ENCODE data around the gene ENTHD1. TPM values are rescaled to one million over a fixed set of nuclear protein-coding genes. Genes with fewer than 3 reads are reported as not detected.
A peak's percentile ranks its signal among the peaks of the same experiment; 100 is the strongest.

ENTHD1 gene
- total and polyA plus RNA-seq, 2 of the 8 experiments (the other 6 are each of a cell fraction or from before 2014, with no cell fraction given) = not detected

DNA sequence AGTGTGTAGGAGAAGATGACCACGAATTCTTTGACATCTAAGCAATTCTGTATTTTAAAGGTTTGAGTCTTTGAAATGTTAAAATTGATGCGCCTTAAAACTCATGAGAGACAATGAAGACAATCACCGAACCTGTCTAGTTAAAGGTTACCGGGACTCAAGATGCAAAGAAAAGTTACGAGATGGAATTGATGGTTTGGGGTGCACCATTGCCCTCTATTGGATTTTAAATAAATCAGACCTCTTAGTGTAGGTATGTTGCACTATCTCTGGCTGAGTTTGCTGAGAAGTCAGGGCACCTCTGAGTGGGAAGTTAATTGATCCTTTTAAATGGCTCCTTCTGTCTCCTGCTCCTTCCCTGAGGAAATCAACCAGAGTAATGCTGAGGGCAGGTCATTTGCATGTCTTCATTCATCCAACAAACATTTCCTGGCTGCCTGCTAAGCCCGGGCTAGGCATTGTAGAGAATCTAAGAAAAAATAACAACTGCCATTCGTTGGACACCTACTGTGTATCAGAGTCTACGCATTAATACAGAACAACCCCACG, 47.3 kb upstream of the ENTHD1 start:
- FAIRE-seq = peak; percentile 13

More for the DNA sequence above, 47.3 kb upstream of the ENTHD1 start:
- H4K5ac ChIP-seq (ENCODE audit: insufficient read length, low read depth, low read length) = no peak overlapping the region
- CTCF ChIA-PET (ENCODE audit: partially characterized antibody) = interaction anchor here (0.7 to 2.9 kb wide), 2 partner anchors 83 to 236 kb away, joined by 3 to 23 read pairs; no protein-coding TSS in a partner anchor
- H2BK15ac ChIP-seq (ENCODE audit: low read length) = no peak overlapping the region
- TF ChIP-seq RFX5 (IDR thresholded peaks at IDR 0.05; ENCODE audit: borderline replicate concordance, low read depth, low read length) (no peak), SP4 (IDR thresholded peaks at IDR 0.05; ENCODE audit: low read length) (no peak), CHD2 (IDR thresholded peaks at IDR 0.05; ENCODE audit: low read length) (no peak), RNF2 (IDR thresholded peaks at IDR 0.05; ENCODE audit: borderline replicate concordance, low read depth, low read length, missing control alignments, poor library complexity, severe bottlenecking) (no peak), ASH2L (IDR thresholded peaks at IDR 0.05; ENCODE audit: low read length) (no peak), TAF7 (optimal IDR thresholded peaks at IDR 0.05; ENCODE audit: borderline replicate concordance, low read depth, low read length) (no peak), JUN (IDR thresholded peaks at IDR 0.05; ENCODE audit: low read depth, low read length) (no peak)
- no peak overlapping the region for H3K23ac ChIP-seq (ENCODE audit: insufficient read length)
- WGBS, 2 experiments (ENCODE audit: extremely low coverage in 1 of 2, insufficient coverage in 1 of 2, insufficient read length in 1 of 2, insufficient replicate concordance in 2 of 2, low coverage in 1 of 2, low lambda C conversion rate in 2 of 2, missing lambda C conversion rate in 1 of 2) = 51% methylated on average over 9 of the region's 9 CpGs; no CpG with 5 or more reads in 1 of the 2 experiments
- no peak overlapping the region for H3K4ac ChIP-seq (replicated peaks; ENCODE audit: insufficient read length, low read depth, low read length)
- H4K20me1 ChIP-seq (replicated peaks in 1 of 2; ENCODE audit: control insufficient read depth in 1 of 2, insufficient read depth in 2 of 2, low read length in 2 of 2) = no peaks in the 10 kb centered on the region
- no peaks in the 10 kb centered on the region for H3K23me2 ChIP-seq (ENCODE audit: low read depth, low read length)
- H4K91ac ChIP-seq (replicated peaks; ENCODE audit: insufficient read length, low read length) = no peak overlapping the region
- H2BK5ac ChIP-seq (ENCODE audit: low read depth, low read length) = no peak overlapping the region
- no peak overlapping the region for H3K4me3 ChIP-seq (ENCODE audit: extremely low read depth in 1 of 4, insufficient read depth in 2 of 4, low read depth in 3 of 4, low read length in 4 of 4)
- no peak for DNase-seq (ENCODE audit: low read depth in 1 of 2, low spot score in 2 of 2)
- no peak overlapping the region for H3K18ac ChIP-seq (ENCODE audit: extremely low read depth, low read length)
- POLR2A ChIA-PET (ENCODE audit: partially characterized antibody) = no interaction called here
- H3K4me2 ChIP-seq (ENCODE audit: insufficient read depth in 1 of 2, low read depth in 2 of 2, low read length in 2 of 2) = peak overlapping the region; percentile 1 to 7; a peak in 1 of 4 replicates
- no peaks in the 10 kb centered on the region for H3K9me3 ChIP-seq (ENCODE audit: insufficient read depth in 2 of 2, low read depth in 1 of 2, low read length in 1 of 2)
- peaks cover 7 to 21% (median 12%) of the 10 kb centered on the region in 4 experiments for H3K4me1 ChIP-seq (replicated peaks in 1 of 4; ENCODE audit: control insufficient read depth in 3 of 4, insufficient read depth in 4 of 4, low read length in 3 of 4)
- H3K56ac ChIP-seq (replicated peaks; ENCODE audit: insufficient read length, low read depth, low read length) = no peak overlapping the region
- H2BK120ac ChIP-seq (replicated peaks; ENCODE audit: low read depth, low read length) = no peak overlapping the region
- H3K79me2 ChIP-seq (ENCODE audit: control insufficient read depth in 1 of 2, insufficient read depth in 2 of 2, low read length in 2 of 2) = no peaks in the 10 kb centered on the region
- no peak overlapping the region for H3K9ac ChIP-seq (replicated peaks in 1 of 4; ENCODE audit: extremely low read depth in 1 of 4, low read depth in 3 of 4, low read length in 3 of 4)
- no peak overlapping the region for H2BK12ac ChIP-seq (ENCODE audit: low read depth, low read length)
- H2BK20ac ChIP-seq (ENCODE audit: low read length) = no peak overlapping the region
- H3K27me3 ChIP-seq (replicated peaks in 1 of 4; ENCODE audit: control insufficient read depth in 3 of 4, extremely low read depth in 1 of 4, insufficient read depth in 3 of 4, low read length in 3 of 4) = no peaks in the 10 kb centered on the region; a peak in 1 of 7 replicates
- no peak overlapping the region for H4K8ac ChIP-seq (ENCODE audit: extremely low read depth, insufficient read depth, low read length)
- no peak overlapping the region for H2AFZ ChIP-seq (ENCODE audit: low read length)
- no peak overlapping the region for H3K27ac ChIP-seq (ENCODE audit: low read depth, low read length)
- H3K79me1 ChIP-seq (ENCODE audit: low read depth, low read length) = no peaks in the 10 kb centered on the region
- H3K14ac ChIP-seq (ENCODE audit: insufficient read length) = no peak overlapping the region
- no peaks in the 10 kb centered on the region for H3K36me3 ChIP-seq (ENCODE audit: control insufficient read depth in 2 of 4, insufficient read depth in 4 of 4, low read length in 3 of 4)
- no peak overlapping the region for H2AK5ac ChIP-seq (ENCODE audit: low read depth, low read length)

Measured in H1 (cell line).